ENCODE results near the gene RHOG. TPM values are rescaled to one million over a fixed set of nuclear protein-coding genes. Genes with fewer than 3 reads are reported as not detected.

Gene RHOG
- total RNA-seq, 4 donors from 2014 or later: 38.0 to 77.4 (median 46.9) TPM

GRCh38 chr11:3810951-3811350, 29.8 kb downstream of the RHOG start:
- in situ Hi-C loops (cut with MboI; ENCODE audit: low sequenced_read_pairs in 4 of 4): no loop called here
- peak in 1 of 2 donors; percentile 24 for DNase-seq
- ATAC-seq: peak; percentile 22 to 74
- H3K36me3 ChIP-seq: no peaks in the 10 kb centered on the region
- no peaks in the 10 kb centered on the region for H3K9me3 ChIP-seq
- peaks cover 4 to 16% of the 10 kb centered on the region in 2 donors for H3K4me1 ChIP-seq
- H3K27ac ChIP-seq: peak overlapping the region; percentile 50 to 74 (median 58)
- no peaks in the 10 kb centered on the region for H3K27me3 ChIP-seq
- H3K4me3 ChIP-seq: no peak overlapping the region
- intact Hi-C loops (cut with DNase I; ENCODE audit: low total_unique reads): no loop called here
- no peak for TF ChIP-seq POLR2A (IDR thresholded peaks at IDR 0.05)
- TF ChIP-seq CTCF (IDR thresholded peaks at IDR 0.05 in 4 of 5, conservative IDR thresholded peaks at IDR 0.05 in 1 of 5): no peak

GRCh38 chr11:3810446-3810845, 30.3 kb downstream of the RHOG start:
- in situ Hi-C loops (cut with MboI; ENCODE audit: low sequenced_read_pairs in 4 of 4) (no loop called here), intact Hi-C loops (cut with DNase I; ENCODE audit: low total_unique reads) (no loop called here)
- no peak overlapping the region for H3K4me3 ChIP-seq
- peaks cover 4 to 16% of the 10 kb centered on the region in 2 donors for H3K4me1 ChIP-seq
- DNase-seq (no peak), ATAC-seq (no peak)
- peak overlapping the region; percentile 50 to 74 (median 58) for H3K27ac ChIP-seq
- no peaks in the 10 kb centered on the region for H3K27me3 ChIP-seq
- H3K36me3 ChIP-seq: no peaks in the 10 kb centered on the region
- H3K9me3 ChIP-seq: no peaks in the 10 kb centered on the region
- TF ChIP-seq CTCF (IDR thresholded peaks at IDR 0.05 in 4 of 5, conservative IDR thresholded peaks at IDR 0.05 in 1 of 5): no peak
- no peak for TF ChIP-seq POLR2A (IDR thresholded peaks at IDR 0.05)

GRCh38 chr11:3809624-3809928, 31.2 kb downstream of the RHOG start:
- Histone ChIP-seq H3K9me3 (no peaks in the 10 kb centered on the region), H3K36me3 (no peaks in the 10 kb centered on the region), H3K4me3 (no peak overlapping the region), H3K4me1 (peaks cover 4 to 16% of the 10 kb centered on the region in 2 donors), H3K27me3 (no peaks in the 10 kb centered on the region), H3K27ac (peak overlapping the region in 2 of 4 donors; percentile 18 to 74)
- in situ Hi-C loops (cut with MboI; ENCODE audit: low sequenced_read_pairs in 4 of 4): no loop called here
- ATAC-seq: no peak
- DNase-seq: no peak
- intact Hi-C loops (cut with DNase I; ENCODE audit: low total_unique reads): no loop called here
- no peak for TF ChIP-seq POLR2A (IDR thresholded peaks at IDR 0.05)
- no peak for TF ChIP-seq CTCF (IDR thresholded peaks at IDR 0.05 in 4 of 5, conservative IDR thresholded peaks at IDR 0.05 in 1 of 5)

GRCh38 chr11:3808861-3809623, 31.7 kb downstream of the RHOG start:
- no peak for TF ChIP-seq POLR2A (IDR thresholded peaks at IDR 0.05)
- TF ChIP-seq CTCF (IDR thresholded peaks at IDR 0.05 in 4 of 5, conservative IDR thresholded peaks at IDR 0.05 in 1 of 5): peak in 4 of 5 experiments; percentile 20 to 31 (median 26)
- no peaks in the 10 kb centered on the region for H3K9me3 ChIP-seq
- no peaks in the 10 kb centered on the region for H3K36me3 ChIP-seq
- H3K27ac ChIP-seq: peak overlapping the region; percentile 10 to 74 (median 59)
- ATAC-seq (peak; percentile 73 to 87), DNase-seq (peak; percentile 29 to 39)
- peak overlapping the region; percentile 63 to 83 (median 70) for H3K4me3 ChIP-seq
- in situ Hi-C loops (cut with MboI; ENCODE audit: low sequenced_read_pairs in 4 of 4): no loop called here
- intact Hi-C loops (cut with DNase I; ENCODE audit: low total_unique reads): no loop called here
- H3K4me1 ChIP-seq: peaks cover 4 to 16% of the 10 kb centered on the region in 2 donors
- no peaks in the 10 kb centered on the region for H3K27me3 ChIP-seq

Measured in gastrocnemius medialis (tissue), 4 donors.